Measurements from ENCODE around the gene NUDCD3. TPM values are rescaled to one million over a fixed set of nuclear protein-coding genes. Genes with fewer than 3 reads are reported as not detected.

The NUDCD3 gene
- total RNA-seq, 1 donor from 2014 or later, result 97.5 TPM

DNA sequence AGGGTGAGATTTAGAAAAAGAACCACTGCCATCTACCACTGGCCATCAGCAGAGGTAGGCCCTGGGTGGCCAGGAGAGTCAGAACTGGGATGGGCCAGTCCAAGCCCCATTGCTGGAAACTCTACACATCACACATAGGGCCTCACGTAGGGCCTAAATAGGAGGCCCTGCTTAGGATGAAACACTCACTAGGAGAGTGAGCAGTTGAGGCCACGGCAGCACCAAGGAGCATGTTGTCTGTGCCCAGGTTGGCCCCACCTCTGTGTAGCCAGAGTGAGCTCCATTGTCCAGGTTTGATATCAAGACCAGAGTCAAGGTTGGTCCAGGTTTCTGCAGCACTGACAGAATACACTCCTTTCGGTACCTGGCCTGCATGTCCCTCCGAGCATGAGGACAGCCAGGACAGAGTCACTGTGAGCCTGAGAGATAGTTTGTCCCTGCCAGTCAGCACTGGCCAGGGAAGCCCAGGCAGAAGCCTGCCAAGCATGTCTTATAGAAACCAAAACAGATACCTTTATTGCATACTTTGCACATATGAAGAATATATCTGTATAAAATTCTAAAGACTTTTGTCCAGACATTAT is 87.2 kb downstream of the NUDCD3 start:
- DNase-seq (ENCODE audit: low spot score), result no peak
- TF ChIP-seq, protein P1, sequence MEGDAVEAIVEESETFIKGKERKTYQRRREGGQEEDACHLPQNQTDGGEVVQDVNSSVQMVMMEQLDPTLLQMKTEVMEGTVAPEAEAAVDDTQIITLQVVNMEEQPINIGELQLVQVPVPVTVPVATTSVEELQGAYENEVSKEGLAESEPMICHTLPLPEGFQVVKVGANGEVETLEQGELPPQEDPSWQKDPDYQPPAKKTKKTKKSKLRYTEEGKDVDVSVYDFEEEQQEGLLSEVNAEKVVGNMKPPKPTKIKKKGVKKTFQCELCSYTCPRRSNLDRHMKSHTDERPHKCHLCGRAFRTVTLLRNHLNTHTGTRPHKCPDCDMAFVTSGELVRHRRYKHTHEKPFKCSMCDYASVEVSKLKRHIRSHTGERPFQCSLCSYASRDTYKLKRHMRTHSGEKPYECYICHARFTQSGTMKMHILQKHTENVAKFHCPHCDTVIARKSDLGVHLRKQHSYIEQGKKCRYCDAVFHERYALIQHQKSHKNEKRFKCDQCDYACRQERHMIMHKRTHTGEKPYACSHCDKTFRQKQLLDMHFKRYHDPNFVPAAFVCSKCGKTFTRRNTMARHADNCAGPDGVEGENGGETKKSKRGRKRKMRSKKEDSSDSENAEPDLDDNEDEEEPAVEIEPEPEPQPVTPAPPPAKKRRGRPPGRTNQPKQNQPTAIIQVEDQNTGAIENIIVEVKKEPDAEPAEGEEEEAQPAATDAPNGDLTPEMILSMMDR (IDR thresholded peaks at IDR 0.05; ENCODE audit: unreplicated experiment), result no peak
- Mint-ChIP-seq H3K9me3 (ENCODE audit: unreplicated experiment) (no peaks in the 10 kb centered on the region), H3K4me3 (ENCODE audit: unreplicated experiment) (peak overlapping the region; percentile 77), H3K36me3 (ENCODE audit: low read depth, unreplicated experiment) (peaks cover 31% of the 10 kb centered on the region), H3K4me1 (ENCODE audit: unreplicated experiment) (peaks cover 17% of the 10 kb centered on the region), H3K27me3 (ENCODE audit: unreplicated experiment) (peaks cover 3% of the 10 kb centered on the region), H3K27ac (ENCODE audit: unreplicated experiment) (peak overlapping the region; percentile 15)

DNA sequence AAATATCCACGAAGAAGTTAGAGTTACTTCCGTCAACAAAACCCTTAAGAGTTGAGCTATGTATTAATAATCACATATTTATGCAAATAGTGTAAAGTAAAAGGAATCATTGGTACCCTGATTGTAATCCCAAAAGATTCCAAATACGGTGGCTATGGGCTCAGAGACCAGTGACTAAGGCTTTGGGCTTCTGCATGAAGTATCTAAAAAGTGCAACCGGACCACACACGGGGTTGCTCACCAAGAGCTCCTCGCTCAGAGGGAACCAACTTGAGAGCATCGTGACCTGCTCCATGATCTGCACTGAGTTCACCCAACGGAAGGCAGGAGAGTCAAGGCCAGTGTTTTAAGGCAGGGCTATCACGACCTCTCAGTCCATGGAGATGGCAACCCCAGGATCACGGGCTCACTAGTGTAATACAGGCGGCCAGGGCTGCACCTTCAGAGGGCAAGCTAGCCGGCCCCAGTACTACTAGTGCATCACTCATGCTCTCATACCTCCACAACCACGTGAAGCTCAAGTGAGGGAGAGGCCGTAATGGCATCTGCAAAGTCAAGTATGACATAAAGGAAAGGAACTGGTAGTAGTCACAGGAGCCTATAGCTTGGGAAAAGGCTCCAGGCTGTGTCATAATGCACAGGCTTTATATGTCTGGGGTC is 87.9 kb downstream of the NUDCD3 start:
- Mint-ChIP-seq H3K9me3 (ENCODE audit: unreplicated experiment) (no peaks in the 10 kb centered on the region), H3K36me3 (ENCODE audit: low read depth, unreplicated experiment) (peaks cover 35% of the 10 kb centered on the region), H3K27me3 (ENCODE audit: unreplicated experiment) (peaks cover 3% of the 10 kb centered on the region), H3K4me3 (ENCODE audit: unreplicated experiment) (peak overlapping the region; percentile 49), H3K4me1 (ENCODE audit: unreplicated experiment) (peaks cover 20% of the 10 kb centered on the region), H3K27ac (ENCODE audit: unreplicated experiment) (peak overlapping the region; percentile 15)
- no peak for DNase-seq (ENCODE audit: low spot score)
- TF ChIP-seq, protein P1 (IDR thresholded peaks at IDR 0.05; ENCODE audit: unreplicated experiment), result no peak

DNA sequence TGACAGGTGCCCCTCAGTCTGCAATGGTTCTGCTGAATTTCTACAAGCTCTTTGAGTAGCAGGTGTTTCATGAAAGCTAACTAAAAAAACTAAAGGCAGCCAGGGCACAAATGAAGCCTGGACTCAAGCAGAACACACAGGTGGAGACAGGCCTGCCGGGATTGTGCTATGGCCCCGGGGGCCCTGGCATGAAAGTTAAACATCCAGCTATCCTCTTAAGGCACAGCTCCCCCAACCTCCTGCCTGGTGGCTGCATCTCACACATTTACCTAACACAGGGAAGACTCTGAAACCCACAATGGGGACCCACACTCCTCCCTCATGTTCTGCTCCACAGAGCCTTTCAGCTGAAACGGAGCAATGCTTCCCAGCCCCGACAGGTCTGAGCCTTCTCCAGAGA is 88.8 kb downstream of the NUDCD3 start:
- Mint-ChIP-seq H3K27me3 (ENCODE audit: unreplicated experiment) (peaks cover 3% of the 10 kb centered on the region), H3K36me3 (ENCODE audit: low read depth, unreplicated experiment) (peaks cover 35% of the 10 kb centered on the region), H3K4me1 (ENCODE audit: unreplicated experiment) (peaks cover 19% of the 10 kb centered on the region), H3K4me3 (ENCODE audit: unreplicated experiment) (no peak overlapping the region), H3K9me3 (ENCODE audit: unreplicated experiment) (no peaks in the 10 kb centered on the region), H3K27ac (ENCODE audit: unreplicated experiment) (no peak overlapping the region)
- no peak for DNase-seq (ENCODE audit: low spot score)
- TF ChIP-seq, protein P1 (IDR thresholded peaks at IDR 0.05; ENCODE audit: unreplicated experiment), result no peak

DNA sequence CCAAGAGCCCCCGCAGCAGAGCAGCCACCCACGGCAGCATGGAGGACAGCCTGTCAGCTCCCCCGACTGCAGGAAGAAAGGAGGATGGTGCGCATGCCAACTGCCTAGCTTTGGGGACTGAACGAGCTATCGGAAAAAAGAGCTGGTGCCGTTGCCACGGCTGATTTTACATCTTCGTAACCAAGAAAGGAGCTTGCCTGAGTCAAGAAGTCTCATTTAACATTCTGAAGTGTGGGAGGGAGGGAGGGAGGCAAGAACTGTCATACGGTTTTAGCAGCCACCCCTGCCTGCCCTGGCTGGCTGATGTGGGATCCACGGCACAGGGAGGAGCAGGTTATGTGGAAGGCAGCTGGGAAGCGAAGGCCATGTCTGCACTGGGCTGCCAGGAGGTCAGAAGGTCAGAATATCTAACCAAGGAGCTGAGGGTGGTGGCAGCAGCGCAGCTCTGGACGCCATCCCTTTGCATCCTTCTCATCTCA is 90.4 kb downstream of the NUDCD3 start:
- peaks cover 39% of the 10 kb centered on the region for H3K36me3 Mint-ChIP-seq (ENCODE audit: low read depth, unreplicated experiment)
- TF ChIP-seq, protein P1 (IDR thresholded peaks at IDR 0.05; ENCODE audit: unreplicated experiment), result no peak
- no peak for DNase-seq (ENCODE audit: low spot score)
- peaks cover 16% of the 10 kb centered on the region for H3K4me1 Mint-ChIP-seq (ENCODE audit: unreplicated experiment)
- H3K27me3 Mint-ChIP-seq (ENCODE audit: unreplicated experiment), result peaks cover 7% of the 10 kb centered on the region
- no peaks in the 10 kb centered on the region for H3K9me3 Mint-ChIP-seq (ENCODE audit: unreplicated experiment)
- H3K4me3 Mint-ChIP-seq (ENCODE audit: unreplicated experiment), result no peak overlapping the region
- H3K27ac Mint-ChIP-seq (ENCODE audit: unreplicated experiment), result no peak overlapping the region

DNA sequence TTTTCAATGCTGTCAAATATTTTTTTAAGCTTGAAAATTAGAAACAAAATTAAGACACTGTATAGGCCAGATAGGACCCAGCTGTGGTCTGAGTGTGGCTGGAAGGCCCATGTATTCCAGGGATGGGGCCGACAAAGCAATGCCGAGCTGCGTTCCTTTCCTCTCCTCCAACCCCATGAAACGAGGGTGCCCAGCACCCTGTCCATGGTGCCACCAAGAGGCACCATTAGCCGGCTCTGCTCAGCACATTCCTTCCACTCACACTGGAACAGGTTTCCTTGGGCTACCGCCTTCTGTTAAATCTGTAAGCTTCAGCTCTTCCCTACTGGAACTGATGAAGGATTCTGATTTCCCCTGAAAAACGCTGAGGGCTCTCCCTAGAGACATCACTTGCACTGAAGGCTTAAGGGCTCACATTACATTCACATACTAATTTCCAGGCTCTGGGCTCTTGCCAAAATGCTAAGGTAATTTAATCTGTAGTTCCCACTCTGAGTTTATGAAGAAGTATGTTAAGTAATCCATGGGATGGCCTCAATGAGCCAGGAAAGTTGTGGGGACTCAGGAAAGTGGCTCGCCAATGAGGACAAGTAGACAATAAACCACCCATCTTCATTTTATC is 91.4 kb downstream of the NUDCD3 start:
- Mint-ChIP-seq H3K36me3 (ENCODE audit: low read depth, unreplicated experiment) (peaks cover 39% of the 10 kb centered on the region), H3K27ac (ENCODE audit: unreplicated experiment) (no peak overlapping the region), H3K9me3 (ENCODE audit: unreplicated experiment) (no peaks in the 10 kb centered on the region), H3K4me1 (ENCODE audit: unreplicated experiment) (peaks cover 16% of the 10 kb centered on the region), H3K27me3 (ENCODE audit: unreplicated experiment) (peaks cover 7% of the 10 kb centered on the region), H3K4me3 (ENCODE audit: unreplicated experiment) (peak overlapping the region; percentile 47)
- TF ChIP-seq, protein P1 (IDR thresholded peaks at IDR 0.05; ENCODE audit: unreplicated experiment), result no peak
- no peak for DNase-seq (ENCODE audit: low spot score)
